GM19328 (cell line): Measurements from ENCODE around the gene NCSTN.

Experiments used
- ATAC-seq: cut with Tn5 transposase; IDR thresholded peaks from one replicate; pipeline ENCODE4 v1.9.1; 2021; ENCODE audit warnings: mild to moderate bottlenecking, moderate library complexity; ENCODE audit not compliant: unreplicated experiment

The NCSTN gene

DNA sequence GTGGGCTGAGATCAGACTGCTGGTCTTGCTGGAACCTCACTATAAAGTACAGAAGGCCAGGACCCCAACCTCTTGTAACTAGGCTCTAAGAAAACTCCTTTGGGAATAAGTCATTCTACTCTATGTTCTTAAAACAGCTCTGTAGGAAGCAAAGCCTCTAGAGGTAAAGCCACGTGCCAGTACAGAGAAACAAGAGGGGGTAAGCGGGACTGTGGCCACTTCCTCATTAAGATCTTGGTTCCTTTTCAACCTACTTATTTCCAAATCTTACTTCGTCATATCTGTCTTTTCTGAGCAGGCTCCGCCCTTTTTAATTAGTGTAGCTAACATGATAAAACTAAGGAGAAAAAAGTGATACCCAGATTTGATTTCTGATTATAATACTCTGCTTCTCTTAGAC is 3.8 kb downstream of the NCSTN start:
- no peak for ATAC-seq

DNA sequence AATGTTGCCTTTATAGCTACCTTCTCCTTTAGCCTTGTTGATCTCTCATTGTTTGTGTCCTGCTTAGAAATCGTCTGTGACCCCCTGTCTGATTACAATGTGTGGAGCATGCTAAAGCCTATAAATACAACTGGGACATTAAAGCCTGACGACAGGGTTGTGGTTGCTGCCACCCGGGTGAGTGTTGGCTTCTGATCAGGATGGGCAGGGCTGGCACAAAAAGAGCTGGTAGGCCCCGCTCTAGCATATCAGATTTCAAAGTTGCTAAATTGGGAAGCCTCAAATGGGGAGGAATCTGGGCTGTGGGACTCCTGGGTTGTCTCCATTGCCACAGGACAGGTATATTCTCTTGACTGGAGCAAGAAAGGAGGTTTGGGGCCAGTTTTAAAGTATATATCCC is 8.4 kb downstream of the NCSTN start:
- no peak for ATAC-seq

GRCh38 chr1:160352555-160352954 is 9.4 kb downstream of the NCSTN start:
- ATAC-seq = no peak

DNA sequence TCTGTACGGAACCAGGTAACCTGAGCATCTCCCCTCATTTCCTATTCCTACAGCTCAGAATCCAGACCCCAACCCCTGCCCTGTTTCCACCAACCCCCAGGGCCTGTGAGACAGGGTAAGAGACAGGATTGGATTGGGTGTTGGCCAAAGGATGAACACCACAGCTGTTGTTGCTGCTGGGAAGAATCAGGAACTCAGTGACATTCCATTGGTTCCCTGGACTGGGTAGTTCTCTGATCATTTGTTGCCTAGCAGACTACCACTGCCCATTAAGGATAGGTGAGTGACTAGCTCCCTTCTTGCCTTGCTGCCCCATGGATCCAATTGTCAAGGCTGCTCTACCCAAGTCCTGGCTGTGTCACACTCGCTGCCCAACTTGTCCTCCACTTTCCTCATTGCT is 10.0 kb downstream of the NCSTN start:
- ATAC-seq = no peak

- no peak for ATAC-seq
Measured at GRCh38 chr1:160354388-160354985, 11.3 kb downstream of the NCSTN start.

GRCh38 chr1:160357286-160358002 is 14.3 kb downstream of the NCSTN start:
- ATAC-seq = no peak

- no peak for ATAC-seq
Measured at GRCh38 chr1:160358073-160358472, 14.9 kb downstream of the NCSTN start.

DNA sequence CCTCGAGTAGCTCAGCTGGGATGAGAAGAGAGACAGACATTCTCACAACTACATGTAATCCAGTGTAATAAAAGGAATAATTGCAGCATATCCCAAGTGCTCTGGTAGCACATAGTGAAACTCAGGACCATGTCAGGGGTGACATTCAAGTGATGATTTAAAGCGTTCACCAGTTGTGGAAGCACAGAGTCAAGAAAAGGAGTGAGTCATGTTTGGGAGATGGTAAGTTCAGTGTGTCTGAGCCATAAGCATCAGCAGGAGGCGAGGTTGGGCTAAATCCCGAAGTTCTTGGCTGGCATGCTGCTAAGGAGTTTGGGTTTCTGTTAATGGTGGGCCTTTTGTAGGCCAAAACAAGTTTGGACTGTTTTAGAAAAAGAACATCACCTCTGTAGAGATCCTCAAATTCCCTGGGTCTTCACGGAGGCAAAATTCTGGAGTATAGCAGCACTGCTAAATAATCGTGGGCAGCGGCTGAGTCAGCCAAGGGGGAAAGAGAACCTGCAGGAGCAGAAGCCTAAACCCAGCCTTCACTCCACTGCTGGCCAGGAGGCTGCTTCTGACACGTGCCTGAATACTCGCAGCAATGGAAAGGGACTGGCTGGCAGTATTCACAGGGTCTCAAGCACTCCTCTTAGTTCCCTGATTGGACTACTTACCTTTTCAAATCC is 16.5 kb downstream of the NCSTN start:
- no peak for ATAC-seq

- no peak for ATAC-seq
Measured at GRCh38 chr1:160360227-160360695, 17.1 kb downstream of the NCSTN start.

- ATAC-seq = no peak
Measured at GRCh38 chr1:160361199-160361598, 18.0 kb downstream of the NCSTN start.

DNA sequence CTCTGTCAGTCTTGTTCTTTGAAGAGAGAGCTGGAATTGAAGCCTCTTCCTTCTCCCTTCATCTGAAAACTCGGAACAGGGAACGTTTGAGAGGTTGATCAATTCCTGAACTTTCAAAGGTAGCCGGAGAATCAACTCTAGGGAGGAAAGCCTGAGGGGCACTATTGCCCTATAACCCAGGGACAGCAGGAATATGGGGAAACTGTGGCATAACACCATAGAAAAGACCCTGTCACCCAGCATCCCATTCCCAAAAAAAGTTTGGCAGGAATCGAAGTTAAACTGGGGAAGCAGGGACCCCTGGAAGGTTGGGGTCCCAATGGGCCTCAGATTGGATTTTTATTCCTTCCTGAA is 18.6 kb downstream of the NCSTN start:
- ATAC-seq = no peak

- no peak for ATAC-seq
Measured at GRCh38 chr1:160362168-160362957, 19.2 kb downstream of the NCSTN start.

GRCh38 chr1:160363010-160363409 is 19.8 kb downstream of the NCSTN start:
- ATAC-seq = no peak

GRCh38 chr1:160363951-160364735 is 21.0 kb downstream of the NCSTN start:
- ATAC-seq = no peak

GRCh38 chr1:160365325-160365724 is 22.1 kb downstream of the NCSTN start:
- ATAC-seq = no peak

- ATAC-seq = no peak
Measured at GRCh38 chr1:160366731-160367515, 23.7 kb downstream of the NCSTN start, which contains the start of gene NHLH1. Gene NHLH1 (plus strand): TSS chr1:160367071. CDS start chr1:160370732, 3,661 bp downstream.

- no peak for ATAC-seq
Measured at GRCh38 chr1:160367516-160367900, 24.3 kb downstream of the NCSTN start.

GRCh38 chr1:160367934-160368923 is 25.0 kb downstream of the NCSTN start:
- no peak for ATAC-seq

DNA sequence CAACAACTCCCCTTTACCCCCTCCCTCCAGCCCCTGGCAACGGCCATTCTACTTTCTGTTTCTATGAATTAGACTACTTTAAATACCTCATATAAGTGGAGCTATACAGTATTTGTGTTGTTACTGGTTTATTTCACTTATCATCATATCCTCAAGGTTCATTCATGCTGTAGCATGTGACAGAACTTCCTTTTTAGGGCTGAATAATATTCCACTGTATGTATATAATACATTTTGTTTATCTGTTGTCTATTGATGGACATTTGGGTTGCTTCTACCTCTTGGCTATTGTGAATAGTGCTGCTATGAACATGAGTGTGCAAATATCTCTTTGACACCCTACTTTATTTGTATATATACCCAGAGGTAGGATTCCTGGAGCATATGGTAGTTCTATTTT is 25.9 kb downstream of the NCSTN start:
- ATAC-seq = no peak
